ENCODE measurements around the gene EN2. TPM values are rescaled to one million over a fixed set of nuclear protein-coding genes. Genes with fewer than 3 reads are reported as not detected.

The EN2 gene
- total RNA-seq, 2 experiments from 2014 or later = not detected

GRCh38 chr7:155425011-155425340, 33.0 kb upstream of the EN2 start:
- H3K36me3 ChIP-seq (ENCODE audit: insufficient read depth, low read length) = no peaks in the 10 kb centered on the region
- intact Hi-C loops (cut with DNase I, micrococcal nuclease) = no loop called here
- no peak for DNase-seq
- H3K27ac ChIP-seq (ENCODE audit: low read depth in 1 of 2, low read length in 2 of 2) = no peak overlapping the region
- ChIA-PET POLR2A (no interaction called here), CTCF (no interaction called here)
- no peaks in the 10 kb centered on the region for H3K4me1 ChIP-seq (ENCODE audit: insufficient read depth, low read length)
- no peaks in the 10 kb centered on the region for H3K36me3 Mint-ChIP-seq (ENCODE audit: low read depth)
- TF ChIP-seq CTCF (IDR thresholded peaks at IDR 0.05) = no peak
- peaks cover 0 to 12% of the 10 kb centered on the region in 2 experiments for H3K9me3 ChIP-seq (ENCODE audit: control insufficient read depth in 1 of 2, insufficient read depth in 1 of 2, low read length in 2 of 2)
- no peak for ATAC-seq (ENCODE audit: poor library complexity)
- peaks cover 48% of the 10 kb centered on the region for H3K27me3 Mint-ChIP-seq
- H3K4me3 ChIP-seq (ENCODE audit: low read length) = no peak overlapping the region
- peaks cover 0 to 3% of the 10 kb centered on the region in 2 experiments for H3K27me3 ChIP-seq (ENCODE audit: control insufficient read depth in 1 of 2, insufficient read depth in 2 of 2, low read length in 2 of 2)
- no peaks in the 10 kb centered on the region for H3K4me1 Mint-ChIP-seq (ENCODE audit: low read depth)
- H3K4me3 Mint-ChIP-seq = no peak overlapping the region
- no peaks in the 10 kb centered on the region for H3K9me3 Mint-ChIP-seq
- no peak overlapping the region for H3K27ac Mint-ChIP-seq

GRCh38 chr7:155425887-155426286, 32.0 kb upstream of the EN2 start:
- CTCF ChIA-PET = no interaction called here
- POLR2A ChIA-PET = no interaction called here
- Mint-ChIP-seq H3K4me3 (no peak overlapping the region), H3K27me3 (peaks cover 50% of the 10 kb centered on the region), H3K4me1 (ENCODE audit: low read depth) (no peaks in the 10 kb centered on the region), H3K27ac (no peak overlapping the region), H3K36me3 (ENCODE audit: low read depth) (no peaks in the 10 kb centered on the region), H3K9me3 (no peaks in the 10 kb centered on the region)
- no peaks in the 10 kb centered on the region for H3K4me1 ChIP-seq (ENCODE audit: insufficient read depth, low read length)
- ATAC-seq (ENCODE audit: poor library complexity) = no peak
- no peak for TF ChIP-seq CTCF (IDR thresholded peaks at IDR 0.05)
- H3K36me3 ChIP-seq (ENCODE audit: insufficient read depth, low read length) = no peaks in the 10 kb centered on the region
- H3K27me3 ChIP-seq (ENCODE audit: control insufficient read depth in 1 of 2, insufficient read depth in 2 of 2, low read length in 2 of 2) = peaks cover 0 to 3% of the 10 kb centered on the region in 2 experiments
- no peak overlapping the region for H3K27ac ChIP-seq (ENCODE audit: low read depth in 1 of 2, low read length in 2 of 2)
- H3K9me3 ChIP-seq (ENCODE audit: control insufficient read depth in 1 of 2, insufficient read depth in 1 of 2, low read length in 2 of 2) = peaks cover 0 to 12% of the 10 kb centered on the region in 2 experiments
- intact Hi-C loops (cut with DNase I, micrococcal nuclease) = no loop called here
- H3K4me3 ChIP-seq (ENCODE audit: low read length) = no peak overlapping the region
- no peak for DNase-seq

- H3K4me3 ChIP-seq (ENCODE audit: low read length) = no peak overlapping the region
- H3K27ac ChIP-seq (ENCODE audit: low read depth in 1 of 2, low read length in 2 of 2) = no peak overlapping the region
- Mint-ChIP-seq H3K4me3 (no peak overlapping the region), H3K4me1 (ENCODE audit: low read depth) (no peaks in the 10 kb centered on the region), H3K27me3 (peaks cover 50% of the 10 kb centered on the region), H3K36me3 (ENCODE audit: low read depth) (no peaks in the 10 kb centered on the region), H3K27ac (no peak overlapping the region), H3K9me3 (no peaks in the 10 kb centered on the region)
- DNase-seq (no peak), ATAC-seq (ENCODE audit: poor library complexity) (no peak)
- POLR2A ChIA-PET = no interaction called here
- no peaks in the 10 kb centered on the region for H3K36me3 ChIP-seq (ENCODE audit: insufficient read depth, low read length)
- no peak for TF ChIP-seq CTCF (IDR thresholded peaks at IDR 0.05)
- H3K4me1 ChIP-seq (ENCODE audit: insufficient read depth, low read length) = no peaks in the 10 kb centered on the region
- H3K9me3 ChIP-seq (ENCODE audit: control insufficient read depth in 1 of 2, insufficient read depth in 1 of 2, low read length in 2 of 2) = peaks cover 0 to 12% of the 10 kb centered on the region in 2 experiments
- CTCF ChIA-PET = no interaction called here
- peaks cover 3% of the 10 kb centered on the region in 2 experiments for H3K27me3 ChIP-seq (ENCODE audit: control insufficient read depth in 1 of 2, insufficient read depth in 2 of 2, low read length in 2 of 2)
- intact Hi-C loops (cut with DNase I, micrococcal nuclease) = no loop called here
Measured at GRCh38 chr7:155426543-155427410, 31.2 kb upstream of the EN2 start.

Measured in CD4-positive, alpha-beta T cell (primary cell).